NCI-H146 treated with DMSO at 0.1 percent for 48 hours (cell line): ENCODE measurements around the gene OR1S2.
"Not testable (repeated sequence)": the region's sequence is repeated elsewhere in the genome, so short reads cannot be mapped to it uniquely, and the experiment has no call there.

Experiments used
- DNase-seq: peaks from one replicate; lab custom pipeline; 2025; ENCODE audit not compliant: unreplicated experiment; lab: John Stamatoyannopoulos, UW

The OR1S2 gene

GRCh38 chr11:58204042-58204441 is at the start of gene OR1S2:
Gene OR1S2 (minus strand): TSS chr11:58204142. CDS start chr11:58204142, 0 bp downstream.
- no peak for DNase-seq

GRCh38 chr11:58243954-58244353 is 40.0 kb upstream of the OR1S2 start:
- DNase-seq: no peak

GRCh38 chr11:58227956-58228615 is 24.1 kb upstream of the OR1S2 start:
- DNase-seq: no peak

DNA sequence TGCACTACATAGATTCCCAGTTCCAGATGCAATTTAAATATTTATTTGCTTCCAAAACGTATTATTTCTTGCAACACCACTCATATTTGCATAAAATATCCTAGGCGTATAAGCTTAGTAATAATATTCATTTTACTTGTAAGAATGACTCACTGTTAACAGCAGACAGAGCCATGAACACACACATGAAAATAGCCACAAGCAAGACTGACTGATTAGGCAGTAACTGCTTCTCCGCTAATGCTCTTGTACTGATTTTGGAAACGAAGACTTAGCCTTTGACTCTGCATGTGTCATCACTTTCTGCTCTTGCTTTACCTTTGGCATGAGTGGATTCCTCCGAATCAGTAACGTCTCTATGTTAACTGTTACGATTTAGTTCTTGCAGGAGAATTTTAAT is 18.8 kb upstream of the OR1S2 start:
- DNase-seq: no peak

DNA sequence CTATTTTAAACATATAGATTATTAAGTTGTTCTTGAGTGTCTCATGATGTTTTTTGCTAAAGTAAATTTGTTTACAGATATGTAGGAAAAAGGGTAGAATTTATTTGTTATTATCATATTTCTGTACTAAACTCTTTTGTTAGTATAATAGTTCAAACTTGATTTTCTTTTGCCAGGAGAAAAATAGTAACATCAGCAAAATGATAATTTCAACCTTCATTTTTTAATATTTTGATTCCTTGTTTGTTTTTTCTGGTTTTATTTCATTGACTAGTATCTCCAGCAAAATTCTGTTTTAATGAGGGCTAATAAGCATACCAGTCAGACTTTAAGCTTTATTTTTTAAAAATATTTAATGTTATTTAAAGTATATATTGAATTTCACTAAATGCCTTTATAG is 12.5 kb upstream of the OR1S2 start:
- DNase-seq: no peak

DNA sequence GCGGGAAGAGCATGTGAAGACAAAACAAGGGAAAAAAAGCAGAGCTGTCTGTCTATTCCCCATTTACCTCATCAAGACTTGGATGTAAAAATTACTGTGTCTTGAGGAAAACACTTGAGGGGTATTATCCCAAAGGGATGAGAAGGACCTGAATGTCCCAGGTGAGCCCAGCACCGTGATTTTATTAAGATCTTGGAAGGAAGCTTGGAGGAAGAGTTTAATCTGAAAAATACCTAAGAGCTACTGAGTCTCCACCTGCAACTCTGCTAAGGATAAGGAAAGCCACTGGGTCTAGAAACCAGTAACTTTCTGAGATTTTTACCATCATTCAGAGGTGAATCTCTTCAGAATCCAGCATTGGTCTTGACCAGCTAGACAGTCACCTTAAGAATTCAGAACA is 8.5 kb upstream of the OR1S2 start, which contains the start of gene OR1S1:
TSS of gene OR1S1 (plus strand) at position 301 of the 400 bp plus-strand sequence.
- not testable (repeated sequence) for DNase-seq

DNA sequence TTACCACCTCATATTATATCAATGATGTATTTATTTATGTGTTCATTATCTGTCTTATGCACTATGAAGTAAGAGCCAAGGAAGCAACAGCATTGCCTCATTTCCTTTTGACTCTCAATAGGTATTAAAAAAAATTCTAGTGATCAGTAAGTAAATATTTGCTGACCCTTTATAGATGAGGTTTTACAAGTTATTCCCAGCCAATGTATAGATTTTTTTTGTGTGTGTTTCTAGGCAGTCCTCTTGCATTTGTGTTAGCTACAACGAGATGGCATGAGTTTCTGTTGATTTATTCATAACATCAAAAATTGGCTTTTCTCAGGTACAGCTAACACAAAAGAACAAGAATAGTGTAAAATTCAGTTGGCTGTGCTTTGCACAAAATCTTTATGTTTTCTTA is 4.7 kb downstream of the OR1S2 start:
- DNase-seq: no peak

GRCh38 chr11:58195939-58196338 is 8.0 kb downstream of the OR1S2 start:
- no peak for DNase-seq

DNA sequence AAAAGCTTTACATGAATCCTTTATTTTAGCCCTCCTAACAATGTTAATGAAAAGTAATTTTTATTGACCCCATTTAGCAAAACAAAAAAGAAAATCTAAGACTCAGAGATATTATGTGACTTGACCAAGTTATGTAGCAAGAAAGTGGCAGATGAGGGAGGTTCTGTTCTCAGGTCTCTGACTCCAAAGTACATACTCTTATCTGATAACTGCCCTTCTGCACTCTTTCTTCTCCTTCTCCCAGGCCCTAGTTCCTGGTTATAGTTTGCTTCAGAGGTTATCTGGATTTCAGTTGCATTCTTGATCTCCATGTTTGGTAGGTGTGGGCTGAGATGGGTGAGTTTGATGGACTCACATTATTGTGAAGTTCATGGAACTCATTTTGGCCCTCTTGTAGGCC is 10.6 kb downstream of the OR1S2 start:
- DNase-seq: no peak

GRCh38 chr11:58192229-58192628 is 11.7 kb downstream of the OR1S2 start:
- no peak for DNase-seq

GRCh38 chr11:58188770-58189169 is 15.2 kb downstream of the OR1S2 start, which contains the start of gene OR9Q2:
Gene OR9Q2 (plus strand): TSS chr11:58189070. CDS start chr11:58190491, 1,421 bp downstream.
- no peak for DNase-seq

DNA sequence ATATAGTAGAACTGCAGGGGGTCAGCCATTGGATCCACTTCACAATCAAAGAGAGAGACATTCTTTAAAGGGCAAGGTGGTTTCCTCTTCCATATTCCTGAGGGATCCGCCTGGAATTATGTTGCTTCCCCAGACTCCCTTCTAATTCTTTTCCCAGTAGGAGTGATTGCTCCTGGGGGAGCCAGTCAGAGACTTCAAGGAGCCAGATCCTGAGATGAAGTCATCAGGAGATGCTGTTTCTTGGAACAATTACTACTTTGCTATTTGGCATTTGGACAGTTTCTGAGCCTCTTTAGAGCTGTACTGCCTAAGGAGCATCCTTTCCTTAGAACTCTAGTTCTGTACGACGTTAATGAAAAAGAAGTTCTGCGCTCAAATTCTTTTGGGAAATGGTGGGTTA is 17.0 kb downstream of the OR1S2 start:
- DNase-seq: no peak

- DNase-seq: no peak
Observed at GRCh38 chr11:58179648-58180047, 24.3 kb downstream of the OR1S2 start.

- DNase-seq: no peak
Observed at GRCh38 chr11:58178444-58178843, 25.5 kb downstream of the OR1S2 start.

GRCh38 chr11:58177409-58178054 is 26.4 kb downstream of the OR1S2 start:
- DNase-seq: no peak

DNA sequence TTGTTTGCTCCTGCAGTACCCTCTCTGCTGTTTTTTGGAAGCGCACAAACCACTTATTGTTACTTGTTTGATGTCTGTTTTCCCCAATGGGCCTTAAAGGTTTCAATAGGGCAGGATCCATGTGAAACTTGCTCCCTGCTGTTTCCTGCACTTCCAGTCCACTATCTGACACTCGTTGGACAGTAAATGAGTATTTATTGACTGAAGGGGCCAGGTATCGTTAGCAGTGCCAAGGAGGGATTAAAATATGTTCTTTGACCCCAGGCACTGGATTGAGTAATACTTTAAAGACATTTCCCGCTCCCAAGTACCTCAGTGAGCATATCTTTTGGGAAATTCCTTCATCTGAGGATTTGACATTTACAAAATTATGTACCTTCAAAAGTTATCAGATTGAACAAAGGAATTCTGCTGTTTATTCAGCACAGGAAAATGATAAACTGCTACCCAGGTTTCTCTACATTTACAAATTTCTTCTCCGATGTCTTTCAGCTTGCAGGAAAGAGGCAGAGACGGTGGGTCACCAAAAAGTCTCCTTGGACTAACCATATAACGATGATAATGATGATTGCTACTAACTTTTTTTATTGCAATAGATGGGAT is 38.3 kb downstream of the OR1S2 start:
- DNase-seq: no peak

DNA sequence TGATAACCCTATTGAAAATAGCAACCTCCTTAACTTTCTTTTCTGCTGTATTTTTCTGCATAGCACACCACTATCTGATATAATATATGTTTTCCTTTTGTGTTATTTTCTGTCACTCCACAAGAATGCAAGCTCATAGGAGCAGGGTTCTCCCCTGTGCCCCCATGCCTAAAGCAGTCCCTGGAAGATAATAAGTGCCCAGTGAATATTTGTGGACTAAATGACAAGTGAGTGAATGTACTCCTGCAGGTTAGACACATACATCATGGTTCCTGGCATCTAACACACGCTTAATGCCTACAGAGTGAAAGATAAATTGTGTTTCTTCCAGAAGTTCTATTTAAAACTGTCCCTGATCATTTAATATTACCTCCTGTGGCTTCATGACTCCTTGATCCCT is 39.0 kb downstream of the OR1S2 start:
- no peak for DNase-seq

DNA sequence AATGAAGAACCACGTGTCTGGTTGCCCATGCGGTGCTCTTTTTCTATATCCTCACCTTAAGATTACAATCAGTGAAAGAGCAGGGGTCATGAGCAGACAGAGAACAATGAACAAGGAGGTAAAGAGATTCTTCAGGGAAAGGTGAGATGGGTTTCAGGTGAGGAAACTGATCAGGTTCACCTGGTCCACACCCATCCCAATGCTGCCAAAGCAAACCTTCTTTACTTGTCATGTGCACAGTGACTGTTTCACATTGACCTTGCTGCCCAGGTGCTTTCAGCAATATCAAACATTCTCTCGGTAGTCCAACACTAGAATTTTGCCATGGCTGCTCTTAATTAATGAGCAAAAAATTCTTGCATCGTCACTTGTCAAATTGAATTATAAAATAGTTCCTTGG is 39.6 kb downstream of the OR1S2 start:
- DNase-seq: no peak
